ENCODE data around the gene ASCL3.
"Not testable (repeated sequence)": the region's sequence is repeated elsewhere in the genome, so short reads cannot be mapped to it uniquely, and the experiment has no call there.

The ASCL3 gene

GRCh38 chr11:8942518-8943066 lies at the start of gene ASCL3:
Gene ASCL3 (minus strand): TSS chr11:8943016. CDS start chr11:8938161, 4,855 bp downstream.
- DNase-seq (ENCODE audit: low read depth), result no peak

GRCh38 chr11:8989453-8989852 lies 46.6 kb upstream of the ASCL3 start:
- DNase-seq (ENCODE audit: low read depth), result peak; percentile 20

- peak; percentile 64 for DNase-seq (ENCODE audit: low read depth)
Observed at GRCh38 chr11:8988329-8989234, 45.8 kb upstream of the ASCL3 start.

GRCh38 chr11:8987446-8987845 lies 44.6 kb upstream of the ASCL3 start:
- no peak for DNase-seq (ENCODE audit: low read depth)

- not testable (repeated sequence) for DNase-seq (ENCODE audit: low read depth)
Observed at GRCh38 chr11:8986772-8987171, 44.0 kb upstream of the ASCL3 start.

GRCh38 chr11:8985462-8985861 lies 42.6 kb upstream of the ASCL3 start:
- DNase-seq (ENCODE audit: low read depth), result no peak

- no peak for DNase-seq (ENCODE audit: low read depth)
Observed at GRCh38 chr11:8983552-8983951, 40.7 kb upstream of the ASCL3 start.

- no peak for DNase-seq (ENCODE audit: low read depth)
Observed at GRCh38 chr11:8980485-8980884, 37.7 kb upstream of the ASCL3 start.

- not testable (repeated sequence) for DNase-seq (ENCODE audit: low read depth)
Observed at GRCh38 chr11:8979365-8979764, 36.5 kb upstream of the ASCL3 start.

GRCh38 chr11:8973121-8973520 lies 30.3 kb upstream of the ASCL3 start:
- no peak for DNase-seq (ENCODE audit: low read depth)

GRCh38 chr11:8971924-8972316 lies 29.1 kb upstream of the ASCL3 start:
- DNase-seq (ENCODE audit: low read depth), result no peak

- DNase-seq (ENCODE audit: low read depth), result no peak
Observed at GRCh38 chr11:8971196-8971923, 28.5 kb upstream of the ASCL3 start.

- no peak for DNase-seq (ENCODE audit: low read depth)
Observed at GRCh38 chr11:8967184-8967583, 24.4 kb upstream of the ASCL3 start.

GRCh38 chr11:8964324-8965320 lies 21.8 kb upstream of the ASCL3 start, which contains the start of gene TMEM9B:
Gene TMEM9B (minus strand): TSS chr11:8964442. CDS start chr11:8964313, 129 bp downstream.
- peak; percentile 85 for DNase-seq (ENCODE audit: low read depth)

GRCh38 chr11:8963569-8964323 lies 20.9 kb upstream of the ASCL3 start:
- DNase-seq (ENCODE audit: low read depth), result peak; percentile 71

GRCh38 chr11:8962841-8963240 lies 20.0 kb upstream of the ASCL3 start:
- no peak for DNase-seq (ENCODE audit: low read depth)

- no peak for DNase-seq (ENCODE audit: low read depth)
Observed at GRCh38 chr11:8961401-8961800, 18.6 kb upstream of the ASCL3 start.

- peak; percentile 77 for DNase-seq (ENCODE audit: low read depth)
Observed at GRCh38 chr11:8959546-8960166, 16.8 kb upstream of the ASCL3 start.

- no peak for DNase-seq (ENCODE audit: low read depth)
Observed at GRCh38 chr11:8956860-8957259, 14.0 kb upstream of the ASCL3 start.

- no peak for DNase-seq (ENCODE audit: low read depth)
Observed at GRCh38 chr11:8948886-8949285, 6.1 kb upstream of the ASCL3 start.
